Subcutaneous abdominal adipose tissue (tissue), 5 donors: ENCODE results near the gene MRPL14.
"Not testable (repeated sequence)": the region's sequence is repeated elsewhere in the genome, so short reads cannot be mapped to it uniquely, and the experiment has no call there.

Experiments used
- H3K27ac ChIP-seq: one replicate; pipeline ENCODE4 v1.7.0; 2013; ENCODE audit warnings: low read depth, mild to moderate bottlenecking, inconsistent platforms, low read length, moderate library complexity
- H3K27me3 ChIP-seq, 5 donors: one replicate each; pipeline ENCODE4 v1.7.0; 2013; ENCODE audit warnings: low read length in 5 of 5, inconsistent platforms in 1 of 5; ENCODE audit not compliant: control insufficient read depth in 5 of 5, insufficient read depth in 4 of 5
- H3K36me3 ChIP-seq, 5 donors: one replicate each; pipeline ENCODE4 v1.7.0; 2013; ENCODE audit warnings: low read length in 5 of 5; ENCODE audit not compliant: control insufficient read depth in 5 of 5, insufficient read depth in 5 of 5
- H3K4me1 ChIP-seq, 5 donors: one replicate each; pipeline ENCODE4 v1.7.0; 2013; ENCODE audit warnings: low read length in 5 of 5, mild to moderate bottlenecking in 3 of 5, moderate library complexity in 1 of 5; ENCODE audit not compliant: control insufficient read depth in 5 of 5, insufficient read depth in 5 of 5
- H3K4me3 ChIP-seq, 5 donors: one replicate each; pipeline ENCODE4 v1.7.0; 2013; ENCODE audit warnings: low read length in 5 of 5, low read depth in 1 of 5
- H3K9ac ChIP-seq, 5 donors: one replicate each; pipeline ENCODE4 v1.7.0; 2013; ENCODE audit warnings: low read length in 5 of 5, mild to moderate bottlenecking in 4 of 5, moderate library complexity in 3 of 5
- H3K9me3 ChIP-seq, 5 donors: one replicate each; pipeline ENCODE4 v1.7.0; 2013; ENCODE audit warnings: low read length in 5 of 5; ENCODE audit not compliant: control insufficient read depth in 5 of 5
- donor health status: healthy.
- donor health status: healthy.
- donor health status: healthy.
- donor health status: healthy.
- donor health status: healthy.

Gene MRPL14

DNA sequence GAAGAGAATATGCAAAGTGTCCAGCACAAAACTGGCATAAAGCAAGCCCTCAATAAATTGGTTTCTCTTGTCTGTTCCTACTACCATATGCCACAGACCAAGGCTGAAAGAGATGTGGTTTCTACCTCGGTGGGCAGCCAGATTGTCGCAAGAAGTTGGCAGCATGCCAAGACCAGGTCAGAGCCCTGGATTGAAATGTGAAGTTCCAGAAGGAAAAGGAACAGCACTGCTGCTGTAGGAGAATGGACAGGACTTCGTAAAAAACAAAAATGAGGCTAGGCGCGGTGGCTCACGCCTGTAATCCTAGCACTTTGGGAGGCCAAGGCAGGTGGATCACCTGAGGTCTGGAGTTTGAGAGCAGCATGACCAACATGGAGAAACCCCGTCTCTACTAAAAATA is 22.1 kb downstream of the MRPL14 start:
- Histone ChIP-seq H3K9ac (no peak overlapping the region), H3K9me3 (no peaks in the 10 kb centered on the region), H3K36me3 (peaks cover 0 to 27% (median 17%) of the 10 kb centered on the region in 5 donors), H3K27ac (peak overlapping the region; percentile 35), H3K4me1 (peaks cover 4 to 42% (median 31%) of the 10 kb centered on the region in 5 donors), H3K4me3 (no peak overlapping the region), H3K27me3 (no peaks in the 10 kb centered on the region)

DNA sequence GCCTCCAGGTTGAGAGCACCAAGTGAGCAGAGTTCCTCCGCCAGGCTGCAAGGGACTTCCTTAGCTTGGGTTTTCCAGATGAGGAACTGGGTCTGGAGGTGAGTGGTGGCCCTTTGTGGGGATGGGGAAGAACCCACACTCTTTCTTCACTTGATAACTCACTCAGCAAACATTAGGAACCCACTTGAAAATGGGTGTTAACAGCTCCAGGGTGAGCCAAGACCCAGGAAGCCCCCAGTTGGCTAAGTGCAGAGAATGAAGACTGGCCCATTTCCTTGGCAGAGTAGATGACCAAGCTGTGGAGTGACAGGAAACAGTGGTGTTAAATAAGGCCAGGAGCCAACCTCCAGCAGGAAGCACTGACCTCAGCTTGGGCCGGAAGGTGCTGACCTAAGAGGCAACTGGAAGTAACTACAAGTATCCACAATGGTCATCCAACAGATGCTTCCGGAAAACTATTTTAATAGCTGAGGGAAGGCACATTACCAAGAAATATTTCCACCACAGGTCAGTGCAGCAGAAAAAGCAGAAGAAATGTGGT is 22.7 kb downstream of the MRPL14 start:
- H3K36me3 ChIP-seq: peaks cover 0 to 23% (median 15%) of the 10 kb centered on the region in 5 donors
- H3K4me3 ChIP-seq: no peak overlapping the region
- H3K27me3 ChIP-seq: no peaks in the 10 kb centered on the region
- H3K9ac ChIP-seq: no peak overlapping the region
- peaks cover 4 to 42% (median 31%) of the 10 kb centered on the region in 5 donors for H3K4me1 ChIP-seq
- H3K9me3 ChIP-seq: no peaks in the 10 kb centered on the region
- H3K27ac ChIP-seq: peak overlapping the region; percentile 35

DNA sequence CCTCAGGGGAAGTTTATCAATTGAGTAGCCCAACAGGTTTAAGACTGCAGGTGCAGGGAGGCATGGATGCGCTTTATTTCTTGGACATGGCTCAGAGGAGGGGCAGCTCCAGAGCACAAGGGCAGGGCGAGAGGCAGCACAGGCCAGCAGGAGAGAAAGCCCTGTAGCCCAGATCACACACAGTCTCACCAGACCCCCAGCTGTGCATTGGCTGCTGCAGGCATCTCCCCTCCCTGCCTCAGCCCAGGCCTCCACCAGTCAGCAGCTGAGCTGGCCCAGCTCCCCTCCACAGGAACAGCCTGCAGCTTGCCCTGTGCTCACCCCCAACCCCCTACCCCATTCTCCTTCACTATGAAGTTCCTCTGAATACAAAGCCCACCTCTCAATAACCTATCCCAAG is 24.7 kb downstream of the MRPL14 start:
- Histone ChIP-seq H3K4me3 (no peak overlapping the region), H3K27me3 (no peaks in the 10 kb centered on the region), H3K9me3 (no peaks in the 10 kb centered on the region), H3K27ac (no peak overlapping the region), H3K9ac (no peak overlapping the region), H3K4me1 (peaks cover 4 to 42% (median 25%) of the 10 kb centered on the region in 5 donors), H3K36me3 (peaks cover 0 to 13% (median 8%) of the 10 kb centered on the region in 5 donors)

DNA sequence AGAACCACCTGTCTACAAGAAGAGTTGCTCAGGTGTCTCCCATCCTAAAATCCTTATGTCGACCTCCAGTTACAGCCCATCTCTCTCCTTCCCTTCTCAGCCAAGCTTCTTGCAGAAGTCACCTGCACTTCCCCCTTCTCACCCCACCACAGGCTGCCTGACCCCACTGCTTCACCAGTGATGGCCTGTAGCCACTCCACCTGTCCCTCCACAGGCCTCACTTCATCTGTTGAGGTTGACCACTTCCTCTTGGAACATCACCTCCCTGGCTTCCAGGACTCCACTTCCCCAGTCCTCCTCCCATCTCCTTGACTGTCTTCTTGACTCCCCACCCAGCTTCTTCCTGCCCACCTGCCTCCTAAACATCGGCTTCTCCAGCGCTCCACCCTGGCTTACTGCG is 25.4 kb downstream of the MRPL14 start:
- Histone ChIP-seq H3K4me3 (no peak overlapping the region), H3K27me3 (no peaks in the 10 kb centered on the region), H3K4me1 (peaks cover 4 to 39% (median 25%) of the 10 kb centered on the region in 5 donors), H3K36me3 (peaks cover 0 to 13% (median 8%) of the 10 kb centered on the region in 5 donors), H3K9ac (no peak overlapping the region), H3K9me3 (no peaks in the 10 kb centered on the region), H3K27ac (no peak overlapping the region)

DNA sequence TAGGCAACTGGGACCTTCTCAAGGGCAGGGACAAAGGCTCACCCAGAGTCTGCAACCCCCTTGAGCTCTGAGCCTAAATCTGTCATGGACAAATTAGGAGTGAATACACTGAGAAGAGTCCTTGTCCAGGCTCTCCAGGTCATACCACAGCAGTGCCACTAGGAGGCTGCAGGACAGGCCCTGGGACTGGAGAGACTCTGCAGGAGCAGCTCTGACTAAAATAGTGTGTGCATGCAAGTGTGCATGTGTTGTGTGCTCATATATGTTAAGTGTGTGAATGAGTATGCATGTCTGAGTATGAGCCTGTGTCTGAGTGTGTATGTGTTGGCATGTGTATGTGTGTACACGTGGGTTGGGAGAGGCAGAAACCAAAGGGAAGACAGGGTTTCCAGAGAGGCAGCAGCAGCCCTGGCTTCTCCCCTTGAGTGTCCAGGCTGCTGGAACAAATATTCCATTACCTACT is 27.1 kb downstream of the MRPL14 start:
- Histone ChIP-seq H3K27me3 (no peaks in the 10 kb centered on the region), H3K9ac (no peak overlapping the region), H3K4me3 (no peak overlapping the region), H3K4me1 (peaks cover 0 to 23% (median 15%) of the 10 kb centered on the region in 5 donors), H3K27ac (no peak overlapping the region), H3K9me3 (no peaks in the 10 kb centered on the region), H3K36me3 (peaks cover 0 to 11% (median 8%) of the 10 kb centered on the region in 5 donors)

DNA sequence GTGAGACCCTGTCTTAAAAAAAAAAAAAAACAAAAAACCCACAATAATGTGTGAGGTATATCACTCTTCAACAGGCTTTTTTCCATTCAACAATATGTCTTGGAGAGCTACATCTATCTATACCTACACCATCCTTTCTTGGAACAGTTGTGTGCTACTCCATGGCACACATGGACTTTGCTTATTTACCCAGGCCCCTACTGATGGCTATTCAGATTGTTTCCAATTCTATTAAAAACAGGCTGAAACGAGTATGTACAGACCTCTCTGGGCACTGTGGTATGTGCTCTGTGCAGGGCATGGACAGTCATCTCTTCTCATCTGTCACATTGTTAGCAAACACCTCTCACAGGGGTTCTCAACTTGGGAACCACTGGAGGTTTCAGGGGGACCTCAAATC is 28.1 kb downstream of the MRPL14 start:
- Histone ChIP-seq H3K36me3 (peaks cover 0 to 13% (median 10%) of the 10 kb centered on the region in 5 donors), H3K27ac (no peak overlapping the region), H3K4me1 (peaks cover 0 to 15% (median 10%) of the 10 kb centered on the region in 5 donors), H3K27me3 (no peaks in the 10 kb centered on the region), H3K9ac (no peak overlapping the region), H3K4me3 (no peak overlapping the region), H3K9me3 (no peaks in the 10 kb centered on the region)

DNA sequence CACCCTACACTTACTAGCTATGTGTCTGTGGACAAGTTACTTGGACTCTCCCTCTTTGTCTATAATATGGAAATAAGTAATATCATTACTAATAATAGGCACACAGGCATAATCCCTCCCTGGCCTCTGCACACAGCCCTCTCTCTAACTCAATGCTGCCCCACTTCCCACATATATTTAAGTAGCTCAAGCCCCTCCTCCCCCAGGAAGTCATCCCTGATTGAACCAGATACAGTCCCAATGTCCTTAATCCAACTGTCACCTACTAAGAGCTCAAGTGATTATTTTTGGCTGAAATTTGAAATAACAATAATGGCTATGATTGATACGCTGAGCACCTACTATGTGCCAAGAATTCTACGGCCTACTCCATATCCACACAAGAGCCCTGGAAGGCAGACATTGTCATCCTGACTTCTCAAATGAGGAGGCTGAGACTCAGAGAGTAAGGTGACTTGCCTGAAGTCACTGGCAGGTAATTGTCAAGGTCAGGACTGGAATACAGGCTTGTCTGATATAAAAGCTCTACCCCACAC is 29.4 kb downstream of the MRPL14 start:
- Histone ChIP-seq H3K9ac (no peak overlapping the region), H3K36me3 (peaks cover 0 to 12% (median 9%) of the 10 kb centered on the region in 5 donors), H3K4me3 (no peak overlapping the region), H3K4me1 (peaks cover 0 to 5% (median 0%) of the 10 kb centered on the region in 5 donors), H3K9me3 (no peaks in the 10 kb centered on the region), H3K27ac (no peak overlapping the region), H3K27me3 (no peaks in the 10 kb centered on the region)

DNA sequence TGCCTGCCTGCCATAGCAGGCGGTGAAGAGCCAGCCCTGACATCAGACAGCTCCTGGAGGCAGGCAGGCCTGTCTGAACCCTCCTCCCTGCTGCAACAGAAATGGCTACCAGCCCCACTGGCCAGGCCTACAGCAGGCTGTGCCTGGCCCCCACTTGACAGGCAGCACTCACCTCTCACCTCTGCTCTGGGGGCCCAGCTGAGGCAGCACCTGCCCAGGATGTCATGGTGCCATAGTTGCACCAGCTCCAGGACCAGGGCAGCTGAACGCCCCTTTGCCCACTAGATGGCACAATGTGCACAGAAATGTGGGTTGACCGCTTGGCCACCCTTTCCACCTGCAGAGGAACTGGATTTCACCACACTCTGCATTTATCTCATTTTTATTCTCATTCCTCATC is 30.6 kb downstream of the MRPL14 start:
- H3K4me3 ChIP-seq: no peak overlapping the region
- no peaks in the 10 kb centered on the region for H3K9me3 ChIP-seq
- H3K4me1 ChIP-seq: peaks cover 0 to 5% (median 0%) of the 10 kb centered on the region in 5 donors
- peaks cover 0 to 12% (median 9%) of the 10 kb centered on the region in 5 donors for H3K36me3 ChIP-seq
- H3K27ac ChIP-seq: no peak overlapping the region
- no peaks in the 10 kb centered on the region for H3K27me3 ChIP-seq
- H3K9ac ChIP-seq: no peak overlapping the region

DNA sequence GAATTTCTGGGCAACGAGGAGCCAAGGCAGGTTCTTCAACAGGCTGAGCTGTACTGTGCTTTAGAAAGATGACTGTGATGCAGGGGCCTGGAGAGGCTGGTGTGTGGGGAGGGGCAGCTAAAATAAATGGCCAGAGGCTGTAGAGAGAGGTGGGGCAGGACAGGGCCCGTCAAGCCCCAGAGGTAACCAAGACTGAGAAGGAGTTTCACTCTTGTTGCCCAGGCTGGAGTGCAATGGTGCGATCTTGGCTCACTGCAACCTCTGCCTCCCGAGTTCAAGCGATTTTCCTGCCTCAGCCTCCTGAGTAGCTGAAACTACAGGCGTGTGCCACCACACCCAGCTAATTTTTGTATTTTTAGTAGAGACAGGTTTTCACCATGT is 32.0 kb downstream of the MRPL14 start:
- not testable (repeated sequence) for H3K4me3 ChIP-seq, H3K27me3 ChIP-seq, H3K27ac ChIP-seq, H3K9ac ChIP-seq, H3K4me1 ChIP-seq, H3K9me3 ChIP-seq
- H3K36me3 ChIP-seq: peaks cover 0 to 12% (median 7%) of the 10 kb centered on the region in 5 donors

DNA sequence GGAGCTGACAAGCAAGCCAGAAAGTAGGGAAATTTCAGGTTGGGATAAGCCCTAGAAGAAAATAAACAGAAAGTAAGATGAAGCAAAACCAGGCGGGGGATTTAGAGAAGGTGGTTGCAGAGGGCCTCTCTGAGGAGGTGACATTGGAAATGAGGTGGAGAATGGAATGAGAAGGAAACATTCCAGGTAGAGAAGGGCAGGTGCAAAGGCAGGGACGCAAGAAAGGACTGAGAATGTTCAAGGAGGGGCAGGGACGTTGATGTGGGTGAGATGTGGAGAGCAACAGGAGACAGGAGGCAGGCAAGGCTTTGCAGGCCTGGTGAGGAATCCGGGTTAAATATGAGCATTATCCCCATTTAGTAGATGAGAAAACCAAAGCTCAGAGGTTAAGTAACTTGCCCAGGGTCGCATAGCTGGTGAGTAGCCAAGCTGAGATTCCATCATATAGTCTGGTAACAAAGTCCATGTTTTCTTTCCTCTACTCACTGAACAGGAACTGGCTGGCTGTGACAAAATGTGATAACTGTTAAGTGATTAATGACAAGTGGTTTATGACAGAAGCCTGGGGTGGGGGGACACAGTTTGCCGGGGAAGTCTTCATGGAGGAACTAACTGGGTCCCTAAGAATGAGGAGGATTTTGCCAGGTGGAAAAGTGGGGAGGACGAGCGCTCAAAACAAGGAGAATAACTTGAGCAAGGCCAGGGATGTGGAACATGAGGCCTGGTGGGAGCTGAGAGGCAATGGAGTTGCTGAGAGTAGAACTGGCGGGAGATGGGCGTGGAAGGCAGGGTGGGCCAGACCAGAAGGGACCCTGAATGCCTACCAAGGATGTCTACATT is 32.6 kb downstream of the MRPL14 start:
- Histone ChIP-seq H3K4me1 (no peaks in the 10 kb centered on the region), H3K4me3 (no peak overlapping the region), H3K9ac (no peak overlapping the region), H3K27ac (no peak overlapping the region), H3K36me3 (peaks cover 0 to 12% (median 7%) of the 10 kb centered on the region in 5 donors), H3K27me3 (no peaks in the 10 kb centered on the region), H3K9me3 (no peaks in the 10 kb centered on the region)
